NCI-H2107 treated with DMSO at 0.1 percent for 48 hours (cell line): ENCODE results near the gene DLK2.

ENCODE experiments used
- DNase-seq: peaks from one replicate; lab custom pipeline; 2025; ENCODE audit not compliant: unreplicated experiment; lab: John Stamatoyannopoulos, UW

DLK2 gene

GRCh38 chr6:43454696-43455530 lies 435 bp downstream of the DLK2 start:
- DNase-seq = no peak

DNA sequence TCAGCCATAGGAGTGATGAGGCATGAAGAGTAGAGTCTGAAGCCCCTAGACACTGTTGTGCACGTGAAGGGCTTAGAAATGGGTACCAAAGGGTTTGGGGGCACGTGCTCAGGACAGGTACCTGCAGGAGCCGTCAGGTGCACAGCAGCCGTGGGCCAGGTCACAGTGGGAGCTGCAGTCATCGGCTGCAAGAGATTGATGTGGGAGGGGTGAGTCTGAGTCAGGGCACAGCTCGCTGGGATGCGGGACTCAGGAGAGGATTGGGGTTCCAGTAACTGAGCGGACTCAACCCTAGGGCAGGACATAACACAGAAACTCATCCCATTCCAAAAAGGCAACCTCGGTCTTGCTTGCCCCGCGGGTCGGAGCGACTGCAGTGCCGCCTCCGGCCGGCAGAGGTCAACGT lies 1.1 kb downstream of the DLK2 start:
- DNase-seq = no peak

DNA sequence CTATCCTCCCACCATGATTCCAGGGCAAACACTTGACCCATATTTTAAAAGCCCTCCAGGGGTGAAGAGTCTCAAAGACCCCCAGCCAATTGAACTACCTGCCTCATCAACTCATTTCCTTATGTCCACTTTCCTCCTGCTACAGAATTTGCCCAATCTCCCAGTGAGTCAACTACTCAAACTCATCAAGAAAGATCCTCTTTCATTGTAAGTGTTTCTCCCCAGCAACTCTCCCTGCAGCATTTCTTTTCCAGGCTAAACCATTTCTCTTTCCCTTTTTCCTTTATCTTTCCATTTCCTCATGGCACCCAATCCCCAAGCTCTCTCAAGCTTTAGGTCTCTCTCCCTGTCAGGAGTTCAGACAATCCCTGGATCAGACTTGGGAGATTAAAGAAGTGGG lies 1.5 kb downstream of the DLK2 start:
- no peak for DNase-seq

DNA sequence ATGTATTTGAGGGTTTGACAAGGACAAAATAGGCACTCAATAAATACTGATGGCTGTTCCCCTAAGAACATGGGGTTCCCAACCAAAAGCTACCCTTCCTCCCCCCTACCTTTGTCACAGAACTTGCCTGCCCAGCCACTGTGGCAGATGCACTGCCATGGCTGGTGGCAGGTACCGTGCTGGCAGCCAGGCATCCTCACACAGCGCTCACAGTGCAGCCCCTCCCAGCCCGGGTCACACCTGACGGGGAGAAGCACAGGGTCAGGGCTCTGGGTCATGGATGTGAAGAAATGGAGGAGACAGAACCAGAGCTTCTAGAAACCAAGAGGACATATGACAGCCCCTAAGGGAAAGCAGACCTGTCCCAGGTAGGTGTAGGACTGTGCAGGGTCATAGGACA lies 2.5 kb downstream of the DLK2 start:
- no peak for DNase-seq

DNA sequence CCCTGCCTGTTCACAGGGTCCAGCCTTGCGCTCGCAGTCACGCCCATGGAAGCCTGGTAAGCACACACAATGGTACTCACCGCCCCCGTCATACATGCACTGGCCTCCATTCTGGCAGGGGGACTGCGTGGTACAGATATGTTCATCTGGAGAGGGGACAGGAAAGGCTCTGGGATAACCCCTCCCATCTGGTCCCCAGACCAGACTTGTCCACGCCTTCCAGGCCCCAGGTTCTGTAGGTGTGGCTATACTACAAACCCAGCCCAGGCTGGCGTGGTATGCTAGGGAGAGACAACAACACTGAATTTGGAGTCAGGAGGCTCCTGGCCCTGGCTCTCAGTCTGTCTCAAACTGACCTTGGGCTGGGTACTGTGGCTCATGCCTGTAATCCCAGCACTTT lies 3.4 kb downstream of the DLK2 start:
- DNase-seq = no peak

- no peak for DNase-seq
These were observed 4.0 kb downstream of the DLK2 start for GRCh38 chr6:43451348-43451747.

- DNase-seq = no peak
These were observed 4.6 kb downstream of the DLK2 start for GRCh38 chr6:43450699-43451131.

DNA sequence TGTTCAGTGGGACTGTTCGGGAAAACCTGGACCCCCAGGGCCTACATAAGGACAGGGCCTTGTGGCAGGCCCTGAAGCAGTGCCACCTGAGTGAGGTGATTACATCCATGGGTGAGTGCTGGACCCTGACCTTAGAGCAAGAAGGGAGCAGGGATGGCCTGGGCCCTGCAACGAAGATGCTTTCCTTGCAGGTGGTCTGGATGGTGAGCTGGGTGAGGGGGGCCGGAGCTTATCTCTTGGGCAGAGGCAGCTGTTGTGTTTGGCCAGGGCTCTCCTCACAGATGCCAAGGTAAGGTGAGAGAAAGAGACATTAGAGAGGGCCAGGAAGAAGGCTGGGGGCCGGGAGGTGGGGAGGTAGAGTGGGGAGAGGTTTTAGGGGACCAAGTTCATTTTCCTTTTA lies 6.4 kb downstream of the DLK2 start:
- DNase-seq = no peak

DNA sequence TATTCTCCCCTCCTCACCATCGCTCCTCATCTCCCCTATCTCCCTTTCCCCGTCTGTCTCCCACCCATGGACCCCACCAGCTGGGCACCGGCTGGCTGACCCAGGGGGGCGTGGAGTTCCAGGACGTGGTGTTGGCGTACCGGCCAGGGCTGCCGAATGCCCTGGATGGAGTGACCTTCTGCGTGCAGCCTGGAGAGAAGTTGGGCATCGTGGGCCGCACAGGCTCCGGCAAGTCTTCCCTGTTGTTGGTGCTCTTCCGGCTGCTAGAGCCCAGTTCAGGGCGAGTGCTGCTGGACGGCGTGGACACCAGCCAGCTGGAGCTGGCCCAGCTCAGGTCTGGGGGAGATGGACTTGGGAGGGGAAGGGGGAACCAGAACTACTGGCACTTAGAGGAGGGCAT lies 7.7 kb downstream of the DLK2 start:
- DNase-seq = no peak

GRCh38 chr6:43445576-43445975 lies 9.8 kb downstream of the DLK2 start:
- DNase-seq = no peak

DNA sequence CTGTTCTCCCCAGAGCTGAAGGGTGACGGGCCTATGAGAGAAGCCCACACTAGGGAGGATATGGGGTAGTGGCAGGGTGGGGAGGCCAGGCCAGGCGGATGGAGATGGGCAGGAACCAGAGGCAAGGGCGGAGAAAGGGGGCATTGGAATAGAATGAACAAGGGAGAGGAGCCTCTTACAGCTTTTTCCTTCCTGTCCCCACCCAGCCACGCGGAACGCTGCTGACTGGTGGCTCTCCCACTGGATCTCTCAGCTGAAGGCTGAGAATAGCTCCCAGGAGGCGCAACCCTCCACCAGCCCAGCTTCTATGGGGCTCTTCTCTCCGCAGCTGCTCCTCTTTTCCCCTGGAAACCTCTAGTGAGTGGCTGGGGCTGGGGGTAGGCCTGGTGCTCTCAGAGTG lies 10.8 kb downstream of the DLK2 start:
- no peak for DNase-seq

DNA sequence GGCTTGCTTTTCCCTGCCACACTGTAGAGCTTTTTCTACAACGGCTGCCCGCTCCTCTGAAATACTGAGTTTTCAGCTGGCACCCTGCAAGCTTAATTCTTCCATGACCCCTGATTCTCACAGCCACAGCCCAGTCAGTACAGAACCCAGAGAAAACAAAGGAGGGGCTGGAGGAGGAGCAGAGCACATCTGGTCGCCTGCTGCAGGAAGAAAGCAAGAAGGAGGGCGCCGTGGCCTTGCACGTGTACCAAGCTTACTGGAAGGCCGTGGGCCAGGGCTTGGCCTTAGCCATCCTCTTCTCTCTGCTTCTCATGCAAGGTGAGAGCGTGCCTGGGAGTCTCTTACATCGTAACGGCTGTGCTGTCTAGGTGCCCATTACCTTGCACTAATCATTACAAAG lies 11.3 kb downstream of the DLK2 start:
- no peak for DNase-seq

DNA sequence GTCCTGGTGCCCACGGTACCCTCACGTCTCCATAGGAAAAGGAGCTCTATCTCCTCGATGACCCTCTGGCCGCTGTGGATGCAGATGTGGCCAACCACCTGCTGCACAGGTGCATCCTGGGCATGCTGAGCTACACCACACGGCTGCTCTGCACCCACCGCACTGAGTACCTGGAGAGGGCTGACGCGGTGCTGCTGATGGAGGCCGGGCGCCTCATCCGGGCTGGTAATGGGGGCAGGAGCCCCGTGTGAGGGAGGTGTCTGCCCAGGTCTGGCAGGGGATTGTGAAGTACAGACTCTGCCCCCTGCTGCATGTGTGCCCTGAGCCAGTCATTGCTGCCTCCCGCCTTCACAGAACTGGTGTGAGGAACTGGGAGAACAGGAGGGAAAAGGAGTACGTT lies 12.4 kb downstream of the DLK2 start:
- DNase-seq = no peak

GRCh38 chr6:43437700-43438099 lies 17.6 kb downstream of the DLK2 start:
- no peak for DNase-seq

DNA sequence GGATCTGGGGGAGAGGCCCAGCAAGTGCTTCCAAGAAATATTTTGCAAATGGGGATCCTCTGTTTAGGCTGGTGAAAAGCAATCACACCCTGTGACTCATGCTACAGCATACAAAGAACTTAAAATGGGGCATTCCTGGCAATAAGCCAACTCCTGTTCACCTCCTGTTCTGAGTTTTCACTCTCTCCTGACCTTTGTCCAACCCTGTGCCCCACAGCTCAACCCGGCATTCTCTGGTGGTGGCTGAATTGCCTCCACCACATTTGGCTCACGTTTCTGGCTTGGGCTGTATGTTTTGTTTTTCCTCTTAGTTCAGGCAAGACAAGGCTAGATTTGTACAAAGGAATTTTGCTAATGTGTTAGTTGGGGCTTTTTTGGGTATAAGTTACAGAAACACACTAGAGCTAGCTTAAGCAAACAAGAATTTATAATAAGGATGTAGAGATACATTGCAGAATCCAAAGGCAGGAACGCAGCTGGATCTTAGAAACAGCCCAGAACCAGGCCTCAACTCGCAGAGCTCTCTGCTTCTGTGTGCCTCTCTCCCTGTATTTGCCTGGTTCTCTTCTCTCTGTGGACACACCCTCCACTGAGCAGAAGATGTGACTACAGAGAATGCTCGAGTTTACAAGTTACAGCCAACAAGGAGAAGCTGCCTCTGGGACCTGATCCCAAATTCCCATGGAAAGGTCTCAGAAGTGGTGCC lies 18.6 kb downstream of the DLK2 start:
- DNase-seq = no peak

- DNase-seq = no peak
These were observed 19.5 kb downstream of the DLK2 start for GRCh38 chr6:43435682-43436437.

DNA sequence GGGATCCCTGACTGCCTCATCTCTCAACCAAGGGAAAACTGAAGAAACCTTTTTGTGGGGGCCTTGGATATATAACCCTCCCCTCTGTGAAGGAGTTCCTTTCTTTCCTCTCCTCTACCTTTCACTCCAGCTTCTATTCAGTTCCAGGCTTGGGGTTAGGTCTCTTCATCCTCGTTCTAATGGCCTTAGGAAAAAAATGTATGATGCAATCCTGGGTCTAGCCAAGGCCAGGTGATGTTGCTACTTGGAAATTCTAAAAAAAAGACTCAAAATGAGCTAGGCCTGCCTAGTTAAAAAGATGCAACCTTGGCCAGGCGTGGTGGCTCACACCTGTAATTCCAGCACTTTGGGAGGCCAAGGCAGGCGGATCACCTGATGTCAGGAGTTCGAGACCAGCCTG lies 20.4 kb downstream of the DLK2 start:
- DNase-seq = no peak

DNA sequence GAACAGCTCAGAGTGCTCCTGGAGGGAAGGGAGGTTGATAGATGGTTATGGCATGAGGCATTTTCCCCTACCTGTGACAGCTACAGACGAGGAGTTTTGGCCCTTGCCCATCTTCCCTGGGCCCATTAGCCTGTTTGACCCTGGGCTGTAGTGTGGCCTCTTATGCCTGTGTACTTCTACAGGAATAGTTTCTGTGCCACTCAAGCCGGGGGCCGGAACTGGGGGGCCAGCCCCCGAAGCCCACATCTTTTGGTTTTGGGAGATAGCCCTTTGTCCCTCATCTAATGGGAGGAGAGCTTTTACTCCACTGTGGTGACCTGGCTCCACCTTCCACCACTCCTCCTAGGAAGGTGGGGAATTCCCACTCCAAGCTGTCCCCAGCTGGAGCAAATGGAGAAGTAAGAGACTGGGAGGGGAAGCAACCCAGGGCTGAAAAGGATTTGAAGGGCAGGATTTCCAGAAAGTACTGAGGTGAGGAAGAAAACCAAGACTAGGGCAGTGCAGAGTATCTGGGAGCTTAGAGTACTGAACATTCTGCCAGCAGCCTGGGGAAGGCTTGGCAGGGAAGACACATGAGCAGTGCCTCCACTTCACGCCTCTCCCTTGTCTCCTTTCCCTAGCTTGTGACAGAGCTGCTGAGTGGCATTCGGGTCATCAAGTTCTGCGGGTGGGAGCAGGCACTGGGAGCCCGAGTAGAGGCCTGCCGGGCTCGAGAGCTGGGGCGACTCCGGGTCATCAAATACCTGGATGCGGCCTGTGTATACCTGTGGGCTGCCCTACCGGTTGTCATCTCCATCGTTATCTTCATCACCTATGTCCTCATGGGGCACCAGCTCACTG lies 21.1 kb downstream of the DLK2 start:
- no peak for DNase-seq

GRCh38 chr6:43433148-43433547 lies 22.2 kb downstream of the DLK2 start:
- DNase-seq = no peak

DNA sequence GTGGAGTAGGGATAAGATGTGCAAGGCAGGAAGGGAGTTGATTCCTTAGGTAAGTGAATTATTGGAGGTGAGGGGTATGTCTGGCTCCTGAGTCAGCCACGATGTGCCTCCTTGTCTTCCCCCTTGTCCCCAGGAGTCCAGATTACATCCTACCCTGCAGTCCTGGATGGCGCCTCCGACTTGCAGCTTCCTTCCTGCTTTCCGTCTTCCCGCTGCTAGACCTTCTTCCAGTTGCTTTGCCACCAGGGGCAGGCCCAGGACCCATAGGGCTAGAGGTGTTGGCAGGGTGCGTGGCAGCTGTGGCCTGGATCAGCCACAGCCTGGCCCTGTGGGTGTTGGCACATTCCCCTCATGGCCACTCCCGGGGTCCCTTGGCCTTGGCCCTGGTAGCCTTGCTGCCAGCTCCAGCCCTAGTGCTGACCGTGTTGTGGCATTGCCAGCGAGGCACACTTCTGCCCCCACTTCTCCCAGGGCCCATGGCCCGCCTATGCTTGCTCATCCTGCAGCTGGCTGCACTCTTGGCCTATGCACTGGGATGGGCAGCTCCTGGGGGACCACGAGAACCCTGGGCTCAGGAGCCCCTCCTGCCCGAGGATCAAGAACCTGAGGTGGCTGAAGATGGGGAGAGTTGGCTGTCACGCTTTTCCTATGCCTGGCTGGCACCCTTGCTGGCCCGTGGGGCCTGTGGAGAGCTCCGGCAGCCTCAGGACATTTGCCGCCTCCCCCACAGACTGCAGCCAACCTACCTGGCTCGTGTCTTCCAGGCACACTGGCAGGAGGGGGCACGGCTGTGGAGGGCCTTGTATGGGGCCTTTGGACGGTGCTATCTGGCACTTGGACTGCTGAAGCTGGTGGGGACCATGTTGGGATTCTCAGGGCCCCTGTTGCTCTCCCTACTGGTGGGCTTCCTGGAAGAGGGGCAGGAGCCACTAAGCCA lies 23.1 kb downstream of the DLK2 start:
- no peak for DNase-seq
